HG03342 (cell line): ENCODE measurements around the gene NCBP2L.
A peak's percentile ranks its signal among the peaks of the same experiment; 100 is the strongest.

Experiments
- ATAC-seq: cut with Tn5 transposase; IDR thresholded peaks from one replicate; pipeline ENCODE4 v1.9.1; 2021; ENCODE audit warnings: mild to moderate bottlenecking, moderate library complexity; ENCODE audit not compliant: unreplicated experiment

The NCBP2L gene

DNA sequence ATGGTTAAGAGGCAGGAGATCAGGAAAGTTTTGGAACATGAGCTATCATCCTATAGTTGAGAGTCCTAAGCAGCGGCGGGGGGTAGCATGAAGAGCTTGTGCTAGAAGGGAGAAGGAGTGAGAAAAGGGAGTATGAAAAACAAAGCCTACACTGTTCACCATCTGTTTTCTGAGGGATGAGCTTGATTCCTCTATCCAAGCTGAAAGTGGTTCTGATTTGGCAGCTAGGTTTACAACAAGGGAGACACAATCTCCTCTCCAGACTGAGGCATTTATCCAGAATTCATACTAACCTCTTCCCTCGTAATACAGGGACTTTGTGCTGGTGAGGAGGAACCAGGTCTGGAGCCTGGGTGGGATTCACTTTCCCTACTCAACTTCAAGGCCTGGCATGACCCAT, 25.5 kb upstream of the NCBP2L start:
- no peak for ATAC-seq

DNA sequence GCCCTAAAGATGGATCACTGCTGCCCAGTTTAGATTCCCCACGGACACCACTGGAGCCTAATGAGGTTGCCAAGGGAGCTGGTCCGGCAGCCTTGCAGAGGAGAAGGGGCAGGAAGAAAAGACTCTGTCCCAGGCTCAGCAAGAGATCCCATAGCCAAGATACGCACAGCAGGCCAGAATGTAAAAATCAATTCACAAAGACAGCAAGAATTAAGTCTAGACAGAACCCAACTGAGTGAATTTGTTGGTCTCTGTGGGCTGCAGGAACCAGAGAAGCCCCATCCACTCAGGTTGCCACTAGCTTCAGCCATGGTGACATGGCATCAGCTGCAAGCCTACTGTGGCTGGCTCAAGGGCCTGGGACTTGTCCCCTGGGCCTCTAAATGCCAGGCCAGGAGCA, 24.8 kb upstream of the NCBP2L start:
- ATAC-seq: no peak

DNA sequence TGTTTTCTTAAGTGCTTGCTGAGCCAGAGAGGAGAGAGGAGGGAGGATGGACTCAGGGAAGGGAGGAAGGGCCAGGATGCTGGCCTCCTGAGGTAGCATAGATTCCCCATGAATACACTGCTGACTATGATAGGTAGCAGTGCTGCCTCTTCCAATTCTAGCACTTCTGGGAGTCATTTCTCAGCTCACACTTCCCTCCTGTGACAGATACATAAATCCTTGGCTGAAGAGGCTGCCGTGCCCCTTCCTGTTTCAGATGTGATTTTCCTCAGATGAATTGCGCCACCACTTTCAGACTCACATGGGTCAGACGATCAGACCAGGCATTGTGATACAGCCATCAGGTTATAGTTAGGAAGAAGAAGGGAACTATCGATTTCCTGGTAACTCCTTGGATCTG, 24.3 kb upstream of the NCBP2L start:
- no peak for ATAC-seq

DNA sequence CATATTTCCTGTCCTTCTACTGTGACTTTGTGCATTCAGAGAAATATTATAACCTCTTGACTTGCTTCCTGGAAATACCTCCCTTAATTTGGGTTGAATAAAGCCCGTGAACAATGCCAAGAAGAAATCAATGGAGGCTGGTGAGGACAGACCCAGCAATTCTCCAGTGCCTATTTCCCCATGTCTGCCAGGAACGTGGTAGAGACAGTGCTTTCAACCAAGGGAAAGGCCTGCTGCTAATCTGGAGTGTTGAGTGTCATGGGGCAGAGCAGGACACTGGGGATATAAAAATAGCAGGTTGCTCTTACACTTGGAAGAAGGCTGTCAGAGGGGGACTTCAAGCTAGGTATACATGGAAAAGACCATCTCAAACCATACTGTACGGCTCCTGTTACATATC, 21.8 kb upstream of the NCBP2L start:
- ATAC-seq: no peak

DNA sequence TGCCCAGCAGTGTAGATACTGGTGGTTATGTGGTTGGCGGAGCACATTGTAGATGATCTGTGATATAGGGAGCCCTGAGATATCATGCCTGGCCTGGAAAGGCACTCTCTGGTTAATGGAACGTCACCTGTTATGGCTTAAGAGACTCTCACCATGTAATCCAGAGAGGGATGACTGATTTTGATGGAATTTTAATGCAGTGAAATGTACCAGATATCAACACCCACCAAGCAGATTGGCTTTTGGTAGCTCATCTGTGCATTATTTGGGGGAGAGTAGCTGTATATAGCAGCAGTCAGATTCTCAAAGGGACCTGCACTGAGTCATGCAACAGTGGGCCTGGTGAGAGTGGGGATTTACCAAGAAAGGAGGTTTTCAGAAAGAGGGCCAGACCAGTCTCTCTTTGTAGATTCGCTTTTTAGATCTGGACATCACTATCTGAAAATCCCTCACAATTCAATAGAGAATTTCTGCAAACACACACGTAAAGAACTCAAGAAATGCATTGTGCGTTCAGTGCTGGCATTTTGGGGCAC, 19.2 kb upstream of the NCBP2L start:
- no peak for ATAC-seq

DNA sequence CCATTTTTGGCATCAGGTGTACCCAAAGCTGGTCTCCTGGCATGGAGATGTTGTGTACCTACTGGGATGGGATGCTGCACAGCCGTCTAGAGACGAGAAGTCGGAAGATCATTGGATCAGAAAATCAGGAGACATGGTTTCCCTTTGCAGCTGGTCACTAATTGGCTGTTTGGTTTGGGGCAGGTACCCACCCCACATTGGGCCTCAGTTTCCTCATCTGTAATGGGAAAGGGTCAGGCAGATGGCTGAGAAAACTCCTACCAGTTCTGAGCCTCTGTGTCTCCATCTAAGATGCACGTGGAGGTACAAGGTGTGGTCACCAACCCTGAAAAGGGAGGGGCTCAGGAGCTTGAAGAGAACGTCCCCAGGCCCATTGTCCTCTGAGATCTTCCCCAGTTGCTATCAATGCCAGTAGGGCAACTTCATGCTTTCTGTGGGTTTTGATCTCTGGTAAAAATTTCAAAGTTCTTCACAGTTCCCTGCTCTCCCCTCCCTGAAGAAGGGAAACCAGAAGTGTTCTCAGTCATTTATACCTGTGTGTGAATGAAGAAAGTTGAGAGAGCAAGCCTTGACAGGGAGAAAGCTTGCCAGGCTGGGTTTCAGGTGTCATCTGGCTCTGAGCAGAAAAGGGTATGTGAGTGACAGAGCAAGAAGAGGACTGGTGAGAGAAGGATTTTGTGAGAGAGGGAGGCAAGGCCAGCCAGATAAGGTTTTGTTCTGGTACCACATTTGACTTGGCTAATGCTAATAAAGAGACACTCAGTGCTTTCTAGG, 17.0 kb upstream of the NCBP2L start:
- peak; percentile 37 for ATAC-seq

DNA sequence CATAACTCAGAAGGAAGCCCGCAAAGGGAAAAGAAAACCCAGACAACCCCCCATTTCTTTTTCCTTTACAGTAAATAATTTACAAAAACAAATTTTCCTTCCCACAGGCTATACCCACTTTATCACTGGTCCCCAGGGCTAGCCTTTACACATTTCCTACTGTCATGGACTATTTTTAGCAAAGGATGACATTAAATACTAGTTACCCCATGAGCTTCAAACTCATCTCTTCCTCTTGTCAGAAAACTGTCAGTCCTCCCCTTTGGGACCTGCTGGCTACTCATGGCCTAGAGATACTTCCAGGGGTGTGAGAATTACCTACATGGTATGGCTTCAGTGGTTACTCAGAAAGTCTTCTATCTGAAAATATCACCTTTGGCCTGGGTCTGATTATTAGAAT, 13.9 kb upstream of the NCBP2L start:
- no peak for ATAC-seq

DNA sequence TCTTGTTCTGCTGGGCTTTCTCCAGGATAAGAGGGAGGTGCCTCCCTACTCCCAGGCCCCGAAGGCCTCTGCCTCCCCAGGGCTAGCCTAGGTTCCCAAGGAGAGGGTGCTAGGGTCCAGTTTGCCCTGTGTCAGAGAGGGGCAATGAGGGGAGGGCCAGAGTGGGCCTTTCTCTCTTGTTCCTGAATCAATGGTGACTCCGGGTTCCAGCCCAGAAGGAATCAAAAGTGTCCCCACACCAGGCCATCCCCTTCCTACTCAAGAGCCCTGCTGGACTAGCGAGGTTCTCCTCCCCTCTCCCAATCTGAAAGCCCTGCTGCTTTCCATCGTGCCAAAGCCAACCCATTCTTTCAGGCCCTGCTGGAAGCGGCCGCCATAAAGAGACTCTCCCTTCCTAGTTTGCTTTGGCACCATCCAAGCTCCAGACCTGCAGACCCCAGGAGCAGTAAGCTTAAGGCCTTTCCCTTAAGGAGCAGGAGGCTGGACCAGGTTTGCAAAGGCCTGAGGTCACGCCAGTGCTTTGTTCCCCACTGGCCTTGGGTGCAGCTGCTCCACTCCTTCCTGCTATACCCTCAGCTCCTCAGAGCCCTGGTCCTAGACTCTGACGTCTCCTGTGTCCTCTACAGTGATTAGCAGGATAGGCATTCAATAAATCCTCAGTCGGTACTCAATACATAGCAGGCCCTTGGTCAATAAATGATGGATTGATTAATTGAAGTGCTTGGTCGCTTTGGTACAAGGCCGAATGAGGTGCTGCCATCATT, 12.5 kb upstream of the NCBP2L start:
- no peak for ATAC-seq

DNA sequence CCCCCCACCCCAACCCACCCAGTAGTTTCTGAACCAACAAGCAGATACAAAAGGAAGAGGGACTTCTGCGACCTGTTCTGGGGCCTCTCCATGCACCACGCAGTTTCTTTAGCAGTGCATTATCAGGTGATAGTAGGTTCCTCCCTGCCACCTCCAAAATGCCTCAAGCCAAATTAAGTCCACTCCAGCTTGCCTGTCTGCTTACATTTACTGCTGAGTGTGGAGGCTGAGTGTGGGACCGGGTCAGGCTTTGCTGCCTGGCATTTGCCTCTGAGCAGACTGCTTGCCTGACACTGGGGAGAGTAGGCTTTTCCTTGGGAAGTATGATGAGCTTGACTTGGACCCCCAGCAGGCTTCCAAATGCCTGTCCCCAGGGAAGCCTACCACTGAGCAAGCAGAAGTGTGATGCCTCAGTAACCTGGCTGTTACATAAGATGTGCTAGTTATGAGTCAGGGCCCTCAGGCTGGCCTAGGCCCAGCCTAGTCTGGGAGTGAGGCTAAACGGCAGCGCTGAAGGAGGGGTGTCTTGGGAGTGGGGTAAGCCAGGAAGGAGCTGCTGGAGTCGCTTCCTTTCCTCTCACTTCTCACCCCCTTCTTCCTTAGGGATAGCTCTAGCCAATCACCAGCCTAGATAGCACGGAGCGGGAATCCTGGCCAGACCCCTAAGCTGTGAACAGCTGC, 10.9 kb upstream of the NCBP2L start:
- ATAC-seq: peak; percentile 81

DNA sequence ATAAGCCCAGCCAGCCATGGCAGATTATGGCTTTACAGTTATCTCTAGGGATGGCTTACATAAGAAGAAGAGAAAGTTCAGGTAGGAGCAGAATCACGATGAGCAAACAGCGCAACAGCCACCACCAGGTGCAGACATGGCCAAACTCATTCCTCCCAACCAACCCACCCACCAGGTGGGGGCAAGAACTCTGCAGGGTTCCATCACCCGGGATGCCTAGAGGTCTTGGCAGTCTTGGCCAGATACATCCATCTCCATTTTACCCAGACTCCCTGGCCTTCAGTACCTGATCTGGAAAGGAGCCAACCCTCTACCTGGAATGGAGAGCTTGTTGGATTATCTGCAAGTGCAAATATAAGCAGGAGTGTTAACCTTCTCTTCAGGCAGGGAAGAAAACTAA, 9.5 kb upstream of the NCBP2L start:
- no peak for ATAC-seq

DNA sequence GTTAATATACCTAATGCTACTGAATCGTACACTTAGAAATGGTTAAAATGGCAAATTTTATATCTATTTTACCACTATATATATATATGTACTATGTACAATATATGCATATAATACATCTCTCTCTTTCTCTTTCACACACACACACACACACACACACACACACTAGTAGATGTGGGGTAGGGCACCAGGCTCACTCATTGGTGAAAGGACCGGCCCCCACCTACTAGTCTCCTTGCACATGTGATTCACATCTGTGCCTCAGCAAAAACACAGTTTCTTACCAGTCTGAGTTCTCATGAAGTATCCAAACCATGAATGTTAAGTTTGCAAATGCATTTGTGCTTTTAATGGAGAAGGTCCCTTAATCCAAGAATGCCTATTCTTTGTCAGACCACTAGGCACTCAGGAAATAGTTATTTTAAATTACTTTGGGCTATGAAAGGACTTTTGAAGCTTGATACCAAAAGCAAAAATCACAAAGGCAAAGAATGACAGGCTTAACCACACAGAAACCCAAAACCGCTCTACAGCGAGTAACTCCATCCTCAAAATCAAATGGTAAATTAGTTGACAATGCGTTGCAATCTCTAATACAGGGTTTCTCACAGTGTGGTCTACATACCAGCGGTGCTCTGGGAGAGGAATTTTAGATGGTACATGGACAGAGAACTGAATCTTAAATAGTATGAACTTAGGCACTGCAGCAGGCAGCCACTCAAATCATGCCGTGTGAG, 7.8 kb upstream of the NCBP2L start:
- no peak for ATAC-seq

DNA sequence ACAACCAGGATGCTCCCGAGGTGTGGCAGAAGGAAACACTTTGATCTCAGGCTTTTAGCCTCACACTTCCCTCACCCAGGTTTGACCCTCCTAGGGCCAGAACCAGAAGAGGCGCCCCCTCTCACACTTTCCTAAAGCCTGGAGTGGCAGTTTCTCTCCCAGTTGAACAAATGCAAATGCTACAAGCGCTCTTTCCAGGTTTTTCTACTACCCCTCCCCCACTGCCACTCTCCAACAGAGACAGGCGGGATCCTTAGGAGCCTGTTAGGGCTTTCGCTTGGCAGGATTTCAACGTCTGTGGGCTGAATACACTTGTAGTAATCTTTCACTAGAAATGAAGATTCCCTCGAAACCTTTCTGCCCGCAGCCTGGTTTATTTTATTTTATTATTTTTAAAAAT, 4.3 kb upstream of the NCBP2L start:
- no peak for ATAC-seq

DNA sequence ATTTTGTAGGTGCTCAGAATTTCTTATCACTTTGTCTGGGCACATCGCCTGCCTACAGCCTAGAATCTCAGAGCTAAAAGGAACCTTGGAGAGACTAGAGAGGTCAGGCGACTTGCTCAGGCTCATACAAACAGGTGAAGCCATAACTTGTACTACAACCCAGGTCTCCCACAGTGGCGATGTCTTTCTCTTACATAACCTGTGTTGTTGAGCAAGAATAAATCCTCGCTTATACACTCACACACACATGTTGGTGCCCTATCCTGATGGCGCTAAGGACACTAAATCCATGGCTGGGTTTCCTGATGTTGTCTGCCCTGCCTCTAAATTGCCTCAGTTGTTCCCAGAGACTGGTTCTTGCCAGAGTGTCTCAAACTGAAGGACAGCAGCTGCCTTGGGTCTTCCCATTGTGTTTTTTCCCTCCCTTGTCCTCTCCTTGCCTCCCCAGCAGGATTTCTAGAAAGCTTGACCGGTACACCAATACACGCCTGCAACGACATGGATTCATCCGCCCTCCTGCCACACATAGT, 3.6 kb upstream of the NCBP2L start:
- no peak for ATAC-seq

DNA sequence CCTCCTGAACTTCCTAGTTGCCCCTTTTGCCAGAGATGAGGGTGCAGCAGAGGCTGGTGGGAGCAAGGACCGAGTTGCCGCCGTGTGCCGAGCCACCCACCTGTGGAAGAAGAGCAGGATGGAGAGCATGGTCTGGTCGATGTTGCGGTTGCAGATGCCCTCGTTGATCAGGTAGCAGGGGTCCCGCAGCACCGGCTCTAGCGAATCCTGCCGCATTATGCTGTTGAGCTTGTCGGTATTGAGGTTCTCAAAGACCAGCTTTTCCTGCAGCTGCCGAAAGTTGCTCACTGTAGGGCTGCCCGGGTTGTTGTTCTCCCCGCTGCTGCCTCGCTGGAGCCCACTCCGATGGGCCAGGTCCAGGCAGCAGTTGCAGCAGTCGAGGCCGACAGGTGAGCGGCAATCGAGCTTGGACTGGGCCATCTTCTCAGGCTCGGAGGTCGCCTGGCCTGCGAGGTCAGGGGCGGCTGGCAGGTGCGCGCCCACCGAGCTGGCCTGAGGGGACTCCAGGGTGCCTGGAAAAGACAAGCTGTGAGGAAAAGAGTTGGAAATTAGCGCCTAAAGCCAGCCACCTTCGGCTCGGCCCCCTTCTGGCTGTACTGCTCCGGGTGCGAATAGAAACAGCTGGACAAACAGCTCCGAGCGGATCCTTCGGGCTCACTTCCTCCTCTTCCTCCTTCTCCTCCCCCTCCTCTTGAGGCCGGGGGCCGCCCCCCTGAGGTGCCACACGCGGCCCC, 2.4 kb upstream of the NCBP2L start:
- ATAC-seq: peak; percentile 20

DNA sequence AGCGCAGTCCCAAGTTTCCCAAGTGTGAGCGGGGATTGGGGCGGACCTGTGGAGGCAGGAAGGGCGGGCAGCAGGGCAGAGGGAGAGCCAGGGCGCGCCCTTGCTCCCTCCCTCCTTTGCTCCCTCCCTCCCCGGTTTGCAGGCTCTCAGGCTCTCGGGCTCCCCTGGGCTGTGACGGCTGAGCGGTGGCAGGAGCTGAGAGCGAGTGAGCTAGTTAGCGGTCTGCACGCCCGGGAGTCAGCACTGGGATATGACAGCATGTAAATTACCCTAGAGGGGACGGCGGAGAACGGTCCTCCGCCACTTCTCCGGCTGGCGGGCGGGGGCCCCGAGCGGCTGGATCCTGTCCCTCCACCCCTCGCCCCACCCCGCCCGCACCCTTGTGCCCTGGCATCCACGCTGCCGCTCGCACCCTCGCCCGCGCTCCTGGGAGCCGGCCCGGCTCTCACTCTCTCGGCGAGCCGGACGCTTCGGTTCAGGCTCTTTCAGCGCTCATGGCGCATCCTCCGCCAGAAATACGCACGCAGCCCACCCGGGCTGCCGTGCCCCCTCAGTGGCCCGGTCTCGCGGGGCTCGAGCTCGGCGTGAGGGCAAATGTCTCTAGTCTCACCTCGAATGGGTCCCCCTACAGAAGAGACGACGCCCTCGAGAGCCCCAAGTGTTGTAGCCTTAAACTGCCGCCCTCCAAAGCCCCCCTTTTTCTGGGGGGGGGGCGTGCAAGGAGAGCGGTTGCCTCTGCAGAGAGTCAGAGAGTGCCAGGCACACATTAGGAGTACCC, 1.6 kb upstream of the NCBP2L start, which contains the start of gene TSC22D3:
Gene TSC22D3, minus strand, starts transcription at position 54 of the 778 bp plus-strand sequence. CDS start 368 bp downstream, outside the sequence.
- peak; percentile 81 for ATAC-seq

DNA sequence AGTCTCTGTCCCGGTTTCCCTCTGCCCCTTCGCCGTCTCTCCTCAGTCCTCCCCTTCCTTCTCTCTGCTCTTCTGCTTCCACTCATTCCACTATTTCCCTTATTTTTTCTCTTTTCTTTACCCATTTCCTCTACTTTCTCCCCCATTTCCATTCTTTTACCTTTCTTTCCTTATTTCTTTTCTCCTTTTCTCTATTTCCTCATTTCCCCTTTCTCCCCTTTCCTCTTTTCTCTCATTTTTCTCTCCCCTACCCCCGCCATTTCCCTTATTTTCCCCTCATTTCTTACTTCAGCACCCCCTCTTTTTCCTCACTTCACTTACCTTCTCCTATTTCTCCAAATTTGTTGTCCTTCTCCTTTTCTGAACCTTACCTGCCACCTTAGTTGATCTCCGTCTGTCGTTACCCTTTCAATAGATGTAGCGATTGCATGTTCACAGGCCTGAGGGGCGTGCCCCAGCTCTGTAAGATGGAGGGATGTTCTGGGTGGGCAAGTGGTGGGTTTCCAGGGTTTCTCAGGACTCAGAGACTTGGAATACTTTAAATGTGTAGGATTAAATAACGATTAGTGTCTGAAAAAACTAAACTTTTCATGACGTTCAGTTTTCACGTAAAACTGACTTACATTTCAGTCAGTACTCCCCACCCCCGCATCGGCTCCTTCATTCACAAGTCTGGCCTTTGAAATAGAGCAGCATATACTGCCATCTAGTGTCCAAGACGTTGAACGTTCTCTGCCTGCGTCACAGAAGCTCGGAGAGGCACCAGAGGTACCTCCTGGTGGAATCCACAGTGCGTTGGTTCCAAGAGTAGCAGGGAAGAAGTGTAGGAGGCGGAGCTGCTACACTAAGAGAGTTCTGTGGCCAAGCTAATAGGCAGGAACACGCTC, 641 bp upstream of the NCBP2L start:
- ATAC-seq: peak; percentile 83

DNA sequence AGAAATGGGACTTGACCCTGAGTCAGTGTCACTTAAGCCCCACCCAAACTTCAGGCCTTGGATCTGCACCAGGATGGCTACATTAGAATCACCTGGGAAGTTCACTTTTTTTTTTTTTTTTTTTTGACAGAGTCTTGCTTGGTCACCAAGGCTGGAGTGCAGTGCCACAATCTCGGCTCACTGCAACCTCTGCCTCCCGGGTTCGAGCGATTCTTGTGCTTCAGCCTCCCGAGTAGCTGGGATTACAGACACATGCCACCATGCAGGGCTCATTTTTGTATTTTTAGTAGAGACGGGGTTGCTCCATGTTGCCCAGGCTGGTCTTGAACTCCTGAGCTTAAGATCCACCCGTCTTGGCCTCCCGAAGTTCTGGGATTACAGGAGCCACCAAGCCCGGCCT, 3.0 kb downstream of the NCBP2L start:
- no peak for ATAC-seq

DNA sequence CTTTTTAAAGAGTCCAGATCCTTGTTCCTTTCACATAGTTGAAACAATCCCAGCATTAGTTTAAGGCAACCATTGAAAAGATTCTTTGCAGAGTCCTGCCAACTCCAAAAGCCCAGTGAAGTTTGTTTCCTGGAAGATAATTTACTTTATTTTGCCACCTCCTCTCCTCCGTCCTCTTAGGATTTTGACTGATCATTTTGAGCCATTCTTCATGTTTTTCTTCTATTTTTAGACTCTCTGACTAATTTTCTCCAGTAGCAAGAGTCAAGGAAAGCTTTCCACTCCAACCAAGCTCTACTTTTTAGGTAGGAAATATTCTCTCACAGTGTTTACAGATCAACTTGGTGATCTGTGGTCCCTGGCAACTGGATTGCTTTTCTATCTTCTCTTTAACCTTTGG, 10.3 kb downstream of the NCBP2L start:
- no peak for ATAC-seq
